Measurements from ENCODE around the gene UBE2E2.

UBE2E2 gene

GRCh38 chr3:23440416-23441294, 237.5 kb downstream of the UBE2E2 start:
- DNase-seq (ENCODE audit: low read depth, low spot score): no peak

GRCh38 chr3:23442598-23443383, 239.7 kb downstream of the UBE2E2 start:
- no peak for DNase-seq (ENCODE audit: low read depth, low spot score)

GRCh38 chr3:23444386-23444785, 241.3 kb downstream of the UBE2E2 start:
- no peak for DNase-seq (ENCODE audit: low read depth, low spot score)

GRCh38 chr3:23446301-23446700, 243.2 kb downstream of the UBE2E2 start:
- no peak for DNase-seq (ENCODE audit: low read depth, low spot score)

- DNase-seq (ENCODE audit: low read depth, low spot score): no peak
These were observed 245.9 kb downstream of the UBE2E2 start for GRCh38 chr3:23448998-23449537.

- no peak for DNase-seq (ENCODE audit: low read depth, low spot score)
These were observed 246.9 kb downstream of the UBE2E2 start for GRCh38 chr3:23450051-23450450.

GRCh38 chr3:23450806-23451205, 247.7 kb downstream of the UBE2E2 start:
- no peak for DNase-seq (ENCODE audit: low read depth, low spot score)

GRCh38 chr3:23452408-23452807, 249.3 kb downstream of the UBE2E2 start:
- no peak for DNase-seq (ENCODE audit: low read depth, low spot score)

- no peak for DNase-seq (ENCODE audit: low read depth, low spot score)
These were observed 252.0 kb downstream of the UBE2E2 start for GRCh38 chr3:23455084-23455483.

- no peak for DNase-seq (ENCODE audit: low read depth, low spot score)
These were observed 252.6 kb downstream of the UBE2E2 start for GRCh38 chr3:23455775-23456174.

GRCh38 chr3:23457697-23458096, 254.6 kb downstream of the UBE2E2 start:
- DNase-seq (ENCODE audit: low read depth, low spot score): no peak

- DNase-seq (ENCODE audit: low read depth, low spot score): no peak
These were observed 256.3 kb downstream of the UBE2E2 start for GRCh38 chr3:23459465-23459864.

GRCh38 chr3:23459889-23460546, 256.9 kb downstream of the UBE2E2 start:
- DNase-seq (ENCODE audit: low read depth, low spot score): no peak

GRCh38 chr3:23461069-23461468, 257.9 kb downstream of the UBE2E2 start:
- DNase-seq (ENCODE audit: low read depth, low spot score): no peak

- no peak for DNase-seq (ENCODE audit: low read depth, low spot score)
These were observed 260.7 kb downstream of the UBE2E2 start for GRCh38 chr3:23463791-23464190.

- no peak for DNase-seq (ENCODE audit: low read depth, low spot score)
These were observed 262.4 kb downstream of the UBE2E2 start for GRCh38 chr3:23465569-23465968.

GRCh38 chr3:23468203-23468602, 265.1 kb downstream of the UBE2E2 start:
- no peak for DNase-seq (ENCODE audit: low read depth, low spot score)

- DNase-seq (ENCODE audit: low read depth, low spot score): no peak
These were observed 271.6 kb downstream of the UBE2E2 start for GRCh38 chr3:23474580-23475357.

- DNase-seq (ENCODE audit: low read depth, low spot score): no peak
These were observed 272.3 kb downstream of the UBE2E2 start for GRCh38 chr3:23475446-23475845.

- DNase-seq (ENCODE audit: low read depth, low spot score): no peak
These were observed 275.9 kb downstream of the UBE2E2 start for GRCh38 chr3:23479026-23479425.

All from activated CD4-positive, CD25-positive, alpha-beta regulatory T cell treated with anti-CD3 and anti-CD28 coated beads, Interleukin-2, amount 50 U/mL, for 16 hours (primary cell).